Activated CD4-positive, alpha-beta memory T cell treated with anti-CD3 and anti-CD28 coated beads, Interleukin-2, amount 10 ng/mL, durations not matched to agents 7 days and 5 days (primary cell): ENCODE results near the gene PROKR2. TPM values are rescaled to one million over a fixed set of nuclear protein-coding genes. Genes with fewer than 3 reads are reported as not detected.

ENCODE experiments used
- CTCF ChIA-PET: fragments of 350-600 bp; sonication (Branson Sonifier 250); formaldehyde crosslinking; loops from one replicate; lab custom pipeline; 2021; ENCODE audit warnings: antibody characterized with exemption, inconsistent platforms; lab: Charles Lee
- POLR2A ChIA-PET: fragments of 350-600 bp; sonication (Branson Sonifier 250); formaldehyde crosslinking; loops from one replicate; lab custom pipeline; 2021; ENCODE audit warnings: antibody characterized with exemption; lab: Charles Lee
- DNase-seq: peaks from one replicate; pipeline ENCODE4 v3.0.0-alpha.2; 2020
- H3K27ac Mint-ChIP-seq: one replicate; pipeline ENCODE4 v1.8.0; 2021; ENCODE audit warnings: mild to moderate bottlenecking, mixed read lengths
- H3K27me3 Mint-ChIP-seq: one replicate; pipeline ENCODE4 v1.8.0; 2021; ENCODE audit warnings: mixed read lengths
- H3K36me3 Mint-ChIP-seq: one replicate; pipeline ENCODE4 v1.8.0; 2021; ENCODE audit warnings: low read depth, mixed read lengths
- H3K4me1 Mint-ChIP-seq: one replicate; pipeline ENCODE4 v1.8.0; 2021; ENCODE audit warnings: mixed read lengths
- H3K4me3 Mint-ChIP-seq: one replicate; pipeline ENCODE4 v1.8.0; 2021; ENCODE audit warnings: mild to moderate bottlenecking, mixed read lengths
- H3K9me3 Mint-ChIP-seq: one replicate; pipeline ENCODE4 v1.8.0; 2021; ENCODE audit warnings: mixed read lengths
- total RNA-seq, 2 experiments: library from RNA; stranded (reverse); gene quantifications; one replicate each; pipeline ENCODE4 v1.2.3, GENCODE V29; 2021

PROKR2 gene
- total RNA-seq, 2 experiments from 2014 or later, result not detected

- ChIA-PET CTCF (no interaction called here), POLR2A (no interaction called here)
- H3K36me3 Mint-ChIP-seq, result no peaks in the 10 kb centered on the region
- H3K9me3 Mint-ChIP-seq, result no peaks in the 10 kb centered on the region
- H3K27ac Mint-ChIP-seq, result no peak overlapping the region
- DNase-seq, result no peak
- H3K4me3 Mint-ChIP-seq, result no peak overlapping the region
- H3K27me3 Mint-ChIP-seq, result peaks cover 6% of the 10 kb centered on the region
- no peaks in the 10 kb centered on the region for H3K4me1 Mint-ChIP-seq
Observed at GRCh38 chr20:5328268-5328667, 11.5 kb upstream of the PROKR2 start.

GRCh38 chr20:5327356-5327755 lies 10.6 kb upstream of the PROKR2 start:
- POLR2A ChIA-PET, result no interaction called here
- Mint-ChIP-seq H3K4me1 (no peaks in the 10 kb centered on the region), H3K36me3 (no peaks in the 10 kb centered on the region), H3K4me3 (no peak overlapping the region), H3K27me3 (peaks cover 6% of the 10 kb centered on the region), H3K27ac (no peak overlapping the region), H3K9me3 (no peaks in the 10 kb centered on the region)
- CTCF ChIA-PET, result no interaction called here
- DNase-seq, result no peak

- Mint-ChIP-seq H3K27me3 (peaks cover 55% of the 10 kb centered on the region), H3K9me3 (no peaks in the 10 kb centered on the region), H3K4me1 (no peaks in the 10 kb centered on the region), H3K27ac (no peak overlapping the region), H3K4me3 (no peak overlapping the region), H3K36me3 (no peaks in the 10 kb centered on the region)
- CTCF ChIA-PET, result no interaction called here
- POLR2A ChIA-PET, result no interaction called here
- no peak for DNase-seq
Observed at GRCh38 chr20:5315807-5316187, 957 bp downstream of the PROKR2 start.

- Mint-ChIP-seq H3K27me3 (peaks cover 51% of the 10 kb centered on the region), H3K9me3 (peaks cover 6% of the 10 kb centered on the region), H3K36me3 (no peaks in the 10 kb centered on the region), H3K27ac (no peak overlapping the region), H3K4me3 (no peak overlapping the region), H3K4me1 (no peaks in the 10 kb centered on the region)
- ChIA-PET POLR2A (no interaction called here), CTCF (no interaction called here)
- no peak for DNase-seq
Observed at GRCh38 chr20:5313916-5314315, 2.8 kb downstream of the PROKR2 start.

- H3K27ac Mint-ChIP-seq, result no peak overlapping the region
Observed at GRCh38 chr20:5312518-5312917, 4.2 kb downstream of the PROKR2 start.

GRCh38 chr20:5309971-5310370 lies 6.8 kb downstream of the PROKR2 start:
- H3K9me3 Mint-ChIP-seq, result peaks cover 28% of the 10 kb centered on the region
- no peaks in the 10 kb centered on the region for H3K36me3 Mint-ChIP-seq
- ChIA-PET POLR2A (no interaction called here), CTCF (interaction anchor here (1.0 kb wide), 1 partner anchor 139 kb away, joined by 3 read pairs; no protein-coding TSS in a partner anchor)
- H3K4me3 Mint-ChIP-seq, result no peak overlapping the region
- H3K27ac Mint-ChIP-seq, result no peak overlapping the region
- H3K27me3 Mint-ChIP-seq, result peaks cover 20% of the 10 kb centered on the region
- no peak for DNase-seq
- H3K4me1 Mint-ChIP-seq, result no peaks in the 10 kb centered on the region

More at GRCh38 chr20:5312518-5312917, 4.2 kb downstream of the PROKR2 start:
- Mint-ChIP-seq H3K9me3 (peaks cover 19% of the 10 kb centered on the region), H3K4me3 (no peak overlapping the region), H3K4me1 (no peaks in the 10 kb centered on the region), H3K36me3 (no peaks in the 10 kb centered on the region), H3K27me3 (peaks cover 37% of the 10 kb centered on the region)
- ChIA-PET CTCF (no interaction called here), POLR2A (no interaction called here)
- no peak for DNase-seq

GRCh38 chr20:5298811-5299210 lies 17.9 kb downstream of the PROKR2 start:
- Mint-ChIP-seq H3K4me1 (no peaks in the 10 kb centered on the region), H3K9me3 (no peaks in the 10 kb centered on the region), H3K36me3 (no peaks in the 10 kb centered on the region), H3K4me3 (no peak overlapping the region), H3K27ac (no peak overlapping the region), H3K27me3 (peaks cover 7% of the 10 kb centered on the region)
- POLR2A ChIA-PET, result no interaction called here
- DNase-seq, result no peak
- CTCF ChIA-PET, result no interaction called here

- peaks cover 7% of the 10 kb centered on the region for H3K27me3 Mint-ChIP-seq
- DNase-seq, result no peak
- H3K4me1 Mint-ChIP-seq, result no peaks in the 10 kb centered on the region
- H3K36me3 Mint-ChIP-seq, result no peaks in the 10 kb centered on the region
- CTCF ChIA-PET, result no interaction called here
- H3K4me3 Mint-ChIP-seq, result no peak overlapping the region
- H3K27ac Mint-ChIP-seq, result no peak overlapping the region
- H3K9me3 Mint-ChIP-seq, result no peaks in the 10 kb centered on the region
- POLR2A ChIA-PET, result no interaction called here
Observed at GRCh38 chr20:5297280-5298004, 19.3 kb downstream of the PROKR2 start.

- H3K9me3 Mint-ChIP-seq, result no peaks in the 10 kb centered on the region
- peaks cover 20% of the 10 kb centered on the region for H3K27me3 Mint-ChIP-seq
- ChIA-PET POLR2A (no interaction called here), CTCF (no interaction called here)
- no peak for DNase-seq
- H3K36me3 Mint-ChIP-seq, result no peaks in the 10 kb centered on the region
- no peak overlapping the region for H3K4me3 Mint-ChIP-seq
- H3K27ac Mint-ChIP-seq, result no peak overlapping the region
- no peaks in the 10 kb centered on the region for H3K4me1 Mint-ChIP-seq
Observed at GRCh38 chr20:5290596-5290995, 26.2 kb downstream of the PROKR2 start.

GRCh38 chr20:5282561-5282960 lies 34.2 kb downstream of the PROKR2 start:
- Mint-ChIP-seq H3K27me3 (peaks cover 28% of the 10 kb centered on the region), H3K9me3 (no peaks in the 10 kb centered on the region), H3K4me3 (no peak overlapping the region), H3K27ac (no peak overlapping the region), H3K36me3 (no peaks in the 10 kb centered on the region), H3K4me1 (no peaks in the 10 kb centered on the region)
- DNase-seq, result no peak
- CTCF ChIA-PET, result no interaction called here
- POLR2A ChIA-PET, result no interaction called here

- H3K36me3 Mint-ChIP-seq, result no peaks in the 10 kb centered on the region
- ChIA-PET CTCF (no interaction called here), POLR2A (no interaction called here)
- H3K4me3 Mint-ChIP-seq, result no peak overlapping the region
- H3K27me3 Mint-ChIP-seq, result peaks cover 24% of the 10 kb centered on the region
- no peak for DNase-seq
- H3K4me1 Mint-ChIP-seq, result no peaks in the 10 kb centered on the region
- peaks cover 2% of the 10 kb centered on the region for H3K9me3 Mint-ChIP-seq
- no peak overlapping the region for H3K27ac Mint-ChIP-seq
Observed at GRCh38 chr20:5279661-5280060, 37.1 kb downstream of the PROKR2 start.

- Mint-ChIP-seq H3K4me1 (no peaks in the 10 kb centered on the region), H3K4me3 (no peak overlapping the region), H3K36me3 (no peaks in the 10 kb centered on the region), H3K27me3 (peaks cover 10% of the 10 kb centered on the region), H3K9me3 (peaks cover 2% of the 10 kb centered on the region), H3K27ac (no peak overlapping the region)
- POLR2A ChIA-PET, result no interaction called here
- CTCF ChIA-PET, result no interaction called here
- DNase-seq, result no peak
Observed at GRCh38 chr20:5272268-5272667, 44.5 kb downstream of the PROKR2 start.

- no peak for DNase-seq
- Mint-ChIP-seq H3K4me1 (no peaks in the 10 kb centered on the region), H3K27me3 (peaks cover 17% of the 10 kb centered on the region), H3K36me3 (no peaks in the 10 kb centered on the region), H3K9me3 (no peaks in the 10 kb centered on the region), H3K4me3 (no peak overlapping the region), H3K27ac (no peak overlapping the region)
- CTCF ChIA-PET, result no interaction called here
- POLR2A ChIA-PET, result no interaction called here
Observed at GRCh38 chr20:5270603-5271002, 46.2 kb downstream of the PROKR2 start.

- H3K27me3 Mint-ChIP-seq, result peaks cover 14% of the 10 kb centered on the region
- no peak overlapping the region for H3K27ac Mint-ChIP-seq
- ChIA-PET CTCF (no interaction called here), POLR2A (no interaction called here)
- no peak for DNase-seq
- H3K4me3 Mint-ChIP-seq, result no peak overlapping the region
- no peaks in the 10 kb centered on the region for H3K4me1 Mint-ChIP-seq
- H3K9me3 Mint-ChIP-seq, result no peaks in the 10 kb centered on the region
- H3K36me3 Mint-ChIP-seq, result no peaks in the 10 kb centered on the region
Observed at GRCh38 chr20:5268449-5268848, 48.3 kb downstream of the PROKR2 start.
